ENCODE measurements around the gene RXFP1.
"Not testable (repeated sequence)": the region's sequence is repeated elsewhere in the genome, so short reads cannot be mapped to it uniquely, and the experiment has no call there.

- TF ChIP-seq, protein P1, sequence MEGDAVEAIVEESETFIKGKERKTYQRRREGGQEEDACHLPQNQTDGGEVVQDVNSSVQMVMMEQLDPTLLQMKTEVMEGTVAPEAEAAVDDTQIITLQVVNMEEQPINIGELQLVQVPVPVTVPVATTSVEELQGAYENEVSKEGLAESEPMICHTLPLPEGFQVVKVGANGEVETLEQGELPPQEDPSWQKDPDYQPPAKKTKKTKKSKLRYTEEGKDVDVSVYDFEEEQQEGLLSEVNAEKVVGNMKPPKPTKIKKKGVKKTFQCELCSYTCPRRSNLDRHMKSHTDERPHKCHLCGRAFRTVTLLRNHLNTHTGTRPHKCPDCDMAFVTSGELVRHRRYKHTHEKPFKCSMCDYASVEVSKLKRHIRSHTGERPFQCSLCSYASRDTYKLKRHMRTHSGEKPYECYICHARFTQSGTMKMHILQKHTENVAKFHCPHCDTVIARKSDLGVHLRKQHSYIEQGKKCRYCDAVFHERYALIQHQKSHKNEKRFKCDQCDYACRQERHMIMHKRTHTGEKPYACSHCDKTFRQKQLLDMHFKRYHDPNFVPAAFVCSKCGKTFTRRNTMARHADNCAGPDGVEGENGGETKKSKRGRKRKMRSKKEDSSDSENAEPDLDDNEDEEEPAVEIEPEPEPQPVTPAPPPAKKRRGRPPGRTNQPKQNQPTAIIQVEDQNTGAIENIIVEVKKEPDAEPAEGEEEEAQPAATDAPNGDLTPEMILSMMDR (IDR thresholded peaks at IDR 0.05; ENCODE audit: low read depth, low read length) = not testable (repeated sequence)
- TF ChIP-seq POLR2A (IDR thresholded peaks at IDR 0.05; ENCODE audit: extremely low read depth, insufficient read length) = not testable (repeated sequence)
Measured at GRCh38 chr4:158663255-158663654, 141.6 kb downstream of the RXFP1 start.

All from NB4 (cell line).